Esophagus squamous epithelium (tissue), 5 donors: ENCODE data around the gene FBXW4. TPM values are rescaled to one million over a fixed set of nuclear protein-coding genes. Genes with fewer than 3 reads are reported as not detected.

Source experiments
- DNase-seq: peaks from one replicate; lab custom pipeline; 2025; lab: John Stamatoyannopoulos, UW
- H3K27ac ChIP-seq, 4 donors: fragments of 200-600 bp; sonication (generic); one replicate each; pipeline ENCODE4 v1.5.1; 2016 to 2019; ENCODE audit warnings: mild to moderate bottlenecking in 1 of 4
- H3K27me3 ChIP-seq, 4 donors: fragments of 200-600 bp; sonication (generic); 1 replicate in 3 of 4; 2 replicates in 1 of 4; pipeline versions ENCODE4 v1.5.1 to v1.6.0; 2017 to 2021; ENCODE audit warnings: antibody characterized with exemption in 1 of 4
- H3K36me3 ChIP-seq, 3 donors: fragments of 200-600 bp; sonication (generic); one replicate each; pipeline ENCODE4 v1.5.1; 2016 to 2019
- H3K4me1 ChIP-seq, 3 donors: fragments of 200-600 bp; sonication (generic); one replicate each; pipeline ENCODE4 v1.5.1; 2017 to 2019
- H3K4me3 ChIP-seq, 4 donors: fragments of 200-600 bp; sonication (generic); 1 replicate in 3 of 4; 2 replicates in 1 of 4; pipeline ENCODE4 v1.5.1; 2016 to 2019; ENCODE audit warnings: mild to moderate bottlenecking in 2 of 4, moderate library complexity in 1 of 4
- H3K9me3 ChIP-seq, 3 donors: fragments of 200-600 bp; sonication (generic); one replicate each; pipeline ENCODE4 v1.5.1; 2016 to 2019
- CTCF ChIP-seq, 6 experiments: fragments of 450-650 bp in 4 of 6; fragments of 200-600 bp in 2 of 6; sonication (generic) in 2 of 6; IDR thresholded peaks; one replicate each; pipeline ENCODE4 v1.5.1; 2016 to 2019; ENCODE audit warnings: antibody characterized with exemption in 6 of 6, mild to moderate bottlenecking in 4 of 6, moderate library complexity in 4 of 6
- POLR2A ChIP-seq, 4 donors: fragments of 450-650 bp; IDR thresholded peaks; one replicate each; pipeline ENCODE4 v1.6.1; 2017; ENCODE audit warnings: antibody characterized with exemption in 4 of 4, mild to moderate bottlenecking in 4 of 4, moderate library complexity in 3 of 4
- WGBS, 2 donors: methylation state at CpG; one replicate each; pipeline ENCODE4 v1.1.5; 2018; 5-methylcytosine and 5-hydroxymethylcytosine counted together
- intact Hi-C: fragments of 100-400 bp; cut with DNase I; formaldehyde crosslinking; loops from one replicate; pipeline ENCODE4 v1.15.0; 2022
- total RNA-seq, 4 donors: library from RNA; depleted of rRNA; stranded (reverse); fragments of >200 nt; gene quantifications; one replicate each; pipeline ENCODE4 v1.1.0, GENCODE V29; 2016
- donor health status: DM: yes; HTN: yes; CAD: no.

The FBXW4 gene
- total RNA-seq: 10 to 100 TPM; 26.4 to 85.3 (median 44.0) TPM

GRCh38 chr10:101694674-101695403, at the start of gene FBXW4:
Gene FBXW4 (minus strand): TSS chr10:101695170. CDS start chr10:101695105, 65 bp downstream.
- H3K27ac ChIP-seq: peak within 1 kb of the TSS; percentile 95 to 99 (median 98)
- intact Hi-C loops: no loop called here
- H3K4me3 ChIP-seq: peak within 1 kb of the TSS; percentile 72 to 92 (median 81)
- peaks cover 3 to 47% (median 23%) of the 10 kb centered on the region in 3 donors for H3K4me1 ChIP-seq
- no peaks in the 10 kb centered on the region for H3K27me3 ChIP-seq
- TF ChIP-seq POLR2A (IDR thresholded peaks at IDR 0.05): peak in 3 of 4 donors; percentile 12 to 61 (median 58)
- TF ChIP-seq CTCF (IDR thresholded peaks at IDR 0.05): no peak
- H3K36me3 ChIP-seq: no peaks in the 10 kb centered on the region
- 1 to 2% methylated on average over 26 to 27 of the region's 70 CpGs for WGBS, 2 donors
- no peak for DNase-seq
- no peaks in the 10 kb centered on the region for H3K9me3 ChIP-seq

- H3K27ac ChIP-seq: no peak overlapping the region
- no peaks in the 10 kb centered on the region for H3K36me3 ChIP-seq
- TF ChIP-seq POLR2A (IDR thresholded peaks at IDR 0.05) (no peak), CTCF (IDR thresholded peaks at IDR 0.05) (no peak)
- peaks cover 0 to 18% (median 0%) of the 10 kb centered on the region in 4 donors for H3K27me3 ChIP-seq
- intact Hi-C loops: no loop called here
- no peaks in the 10 kb centered on the region for H3K4me1 ChIP-seq
- no peaks in the 10 kb centered on the region for H3K9me3 ChIP-seq
- no peak for DNase-seq
- 70 to 80% methylated on average over 3 of the region's 3 CpGs for WGBS, 2 donors
- no peak overlapping the region for H3K4me3 ChIP-seq
Observed at GRCh38 chr10:101744267-101744666, 49.3 kb upstream of the FBXW4 start.

GRCh38 chr10:101741938-101742337, 47.0 kb upstream of the FBXW4 start:
- Histone ChIP-seq H3K27ac (no peak overlapping the region), H3K27me3 (peaks cover 0 to 31% (median 0%) of the 10 kb centered on the region in 4 donors), H3K36me3 (no peaks in the 10 kb centered on the region), H3K4me1 (no peaks in the 10 kb centered on the region), H3K4me3 (no peak overlapping the region), H3K9me3 (no peaks in the 10 kb centered on the region)
- intact Hi-C loops: no loop called here
- no peak for TF ChIP-seq POLR2A (IDR thresholded peaks at IDR 0.05)
- no peak for TF ChIP-seq CTCF (IDR thresholded peaks at IDR 0.05)
- WGBS, 2 donors: 48% methylated on average over 2 of the region's 2 CpGs
- DNase-seq: no peak

- Histone ChIP-seq H3K4me1 (no peaks in the 10 kb centered on the region), H3K36me3 (no peaks in the 10 kb centered on the region), H3K27me3 (peaks cover 0 to 42% (median 0%) of the 10 kb centered on the region in 4 donors), H3K4me3 (no peak overlapping the region), H3K27ac (no peak overlapping the region), H3K9me3 (no peaks in the 10 kb centered on the region)
- 75 to 83% methylated on average over 3 of the region's 3 CpGs for WGBS, 2 donors
- intact Hi-C loops: no loop called here
- no peak for DNase-seq
- no peak for TF ChIP-seq POLR2A (IDR thresholded peaks at IDR 0.05)
- no peak for TF ChIP-seq CTCF (IDR thresholded peaks at IDR 0.05)
Observed at GRCh38 chr10:101736666-101737065, 41.7 kb upstream of the FBXW4 start.

- Histone ChIP-seq H3K9me3 (no peaks in the 10 kb centered on the region), H3K36me3 (no peaks in the 10 kb centered on the region), H3K4me1 (no peaks in the 10 kb centered on the region), H3K4me3 (no peak overlapping the region), H3K27ac (no peak overlapping the region), H3K27me3 (peaks cover 0 to 16% (median 0%) of the 10 kb centered on the region in 4 donors)
- TF ChIP-seq POLR2A (IDR thresholded peaks at IDR 0.05): no peak
- no peak for TF ChIP-seq CTCF (IDR thresholded peaks at IDR 0.05)
- WGBS, 2 donors: 22 to 43% methylated on average over 1 of the region's 1 CpG
- DNase-seq: no peak
- intact Hi-C loops: no loop called here
Observed at GRCh38 chr10:101732096-101732495, 37.1 kb upstream of the FBXW4 start.
